AG08395 (cell line): ENCODE results near the gene PLD1.

Experiments used
- DNase-seq: peaks from one replicate; pipeline ENCODE4 v3.0.0; 2012; ENCODE audit warnings: mixed read lengths, low spot score

Gene PLD1

DNA sequence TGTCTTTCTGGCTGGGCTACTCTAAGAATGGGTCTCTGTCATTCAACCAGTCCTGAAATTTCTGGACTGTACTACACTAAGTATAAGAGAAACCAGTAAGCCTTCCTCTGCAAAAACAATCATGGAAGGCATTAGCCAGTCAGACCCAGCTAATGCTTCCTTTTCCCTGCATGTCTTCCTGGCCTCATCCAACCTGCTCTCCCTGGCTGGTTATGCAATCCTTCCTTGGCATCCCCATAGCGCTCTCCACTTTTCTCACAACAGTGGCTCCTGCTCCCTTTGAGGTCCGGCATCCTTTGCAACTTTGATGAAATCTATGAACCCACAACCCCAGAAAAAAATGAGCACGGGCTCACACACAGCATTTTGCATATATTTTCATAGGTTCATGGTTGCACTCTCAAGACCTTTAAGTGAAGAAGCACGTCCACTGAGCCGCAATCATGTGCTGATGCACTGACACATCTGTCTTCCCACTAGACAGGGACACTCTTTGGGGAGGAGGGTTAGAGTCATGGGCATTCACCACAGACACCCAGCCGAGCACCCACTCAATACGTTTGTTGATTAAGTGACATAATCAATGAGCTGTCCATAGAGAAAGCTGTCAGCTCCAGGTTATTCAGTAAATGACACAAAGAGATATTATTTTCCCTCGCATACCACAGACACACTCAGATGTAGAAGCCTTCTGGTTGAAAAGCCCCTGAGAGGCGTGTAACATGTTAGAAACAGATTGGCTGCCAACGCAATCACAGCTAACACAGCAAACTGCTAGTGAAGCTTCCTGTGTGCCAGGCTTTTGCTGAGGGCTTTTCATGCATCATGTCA, 66.7 kb downstream of the PLD1 start:
- no peak for DNase-seq

DNA sequence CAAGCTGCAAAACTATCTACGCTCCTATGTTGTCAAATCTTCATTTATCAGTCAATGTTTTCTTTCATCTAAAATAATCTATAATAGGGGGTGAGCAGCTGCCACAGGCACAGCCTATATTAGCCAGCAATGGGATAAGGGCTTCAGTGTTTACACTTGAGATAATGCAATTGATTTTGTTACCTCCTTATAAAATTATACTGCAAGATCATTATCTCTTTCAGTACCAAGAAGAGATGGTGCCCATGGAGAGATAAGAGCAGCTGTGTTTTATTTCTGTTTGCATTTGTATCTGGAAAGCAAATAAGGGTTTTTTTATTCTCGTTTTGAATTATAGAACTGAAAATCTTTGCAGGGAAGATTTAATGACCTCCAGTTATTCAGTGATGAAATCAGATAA, 68.9 kb downstream of the PLD1 start:
- DNase-seq, result no peak

DNA sequence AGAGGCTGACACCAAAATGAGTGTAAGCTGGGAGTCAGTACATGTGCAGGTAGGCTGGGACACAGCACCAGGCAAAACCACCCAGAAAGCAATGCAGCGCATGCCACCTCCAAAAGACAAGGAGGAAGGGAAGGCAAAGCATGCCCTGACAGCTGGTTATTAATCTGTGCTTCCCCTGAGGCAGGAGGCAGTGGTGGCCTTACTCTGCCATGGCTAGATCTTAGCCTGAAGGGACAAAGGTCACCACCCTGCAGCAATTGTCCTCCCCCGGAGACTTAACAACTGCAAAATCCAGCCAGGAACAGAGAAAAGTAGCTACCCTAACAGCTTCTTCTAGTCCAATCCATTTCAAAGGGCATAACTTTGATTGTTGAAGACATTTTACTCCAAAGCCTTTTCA, 73.7 kb downstream of the PLD1 start:
- no peak for DNase-seq

DNA sequence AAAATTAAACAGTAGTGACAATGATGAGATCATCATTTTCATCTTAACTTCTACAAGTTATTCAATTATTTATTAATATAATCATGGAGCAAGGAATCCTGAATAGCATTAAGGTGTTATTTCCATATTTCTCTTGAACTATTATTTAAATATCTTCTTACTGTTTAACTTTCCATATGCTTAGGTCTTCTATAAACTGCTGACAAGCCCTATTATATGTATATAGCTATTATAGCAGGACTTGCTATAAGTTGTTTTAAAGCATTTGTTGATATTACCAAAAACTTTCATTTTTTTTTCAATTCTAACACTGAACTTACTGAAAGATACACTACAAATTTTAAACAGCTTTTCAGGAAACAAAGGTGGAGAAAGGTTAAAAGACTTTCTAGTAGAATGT, 76.7 kb downstream of the PLD1 start:
- no peak for DNase-seq

DNA sequence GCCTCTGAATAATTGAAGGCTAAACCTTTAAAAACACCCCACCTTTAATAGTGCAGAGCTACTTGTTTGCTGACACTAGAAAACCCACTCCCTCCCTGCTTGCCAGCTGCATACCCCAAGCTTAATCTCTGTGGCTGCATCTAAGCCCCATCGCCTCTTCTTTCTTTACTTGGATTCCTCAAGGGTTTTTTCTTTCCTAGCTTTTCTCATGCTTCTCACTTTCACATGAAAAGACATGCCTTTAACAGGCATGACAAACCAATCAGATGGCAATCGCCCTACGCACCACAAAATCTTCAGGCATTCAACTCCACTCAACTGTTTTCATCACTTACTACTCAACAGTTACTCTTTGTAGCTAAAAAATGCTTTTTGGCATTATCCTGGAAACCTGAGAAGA, 77.5 kb downstream of the PLD1 start:
- DNase-seq, result no peak

DNA sequence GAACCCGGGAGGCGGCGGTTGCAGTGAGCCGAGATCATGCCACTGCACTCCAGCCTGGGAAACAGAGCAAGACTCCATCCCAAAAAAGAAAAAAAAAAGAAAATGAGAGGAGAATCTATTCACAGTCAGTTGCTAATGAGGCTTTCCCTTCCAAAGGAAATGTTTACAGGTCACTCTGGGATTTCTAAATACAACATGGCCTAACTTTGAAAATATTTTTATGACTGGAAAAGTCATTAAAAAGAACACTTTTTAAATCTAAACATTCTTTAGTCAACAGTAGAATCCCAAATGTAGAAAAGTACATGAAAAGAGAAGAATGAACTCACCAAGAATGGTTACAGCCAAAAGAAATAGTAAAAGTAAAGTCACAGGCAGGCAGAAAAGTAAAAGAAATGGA, 78.6 kb downstream of the PLD1 start:
- no peak for DNase-seq

DNA sequence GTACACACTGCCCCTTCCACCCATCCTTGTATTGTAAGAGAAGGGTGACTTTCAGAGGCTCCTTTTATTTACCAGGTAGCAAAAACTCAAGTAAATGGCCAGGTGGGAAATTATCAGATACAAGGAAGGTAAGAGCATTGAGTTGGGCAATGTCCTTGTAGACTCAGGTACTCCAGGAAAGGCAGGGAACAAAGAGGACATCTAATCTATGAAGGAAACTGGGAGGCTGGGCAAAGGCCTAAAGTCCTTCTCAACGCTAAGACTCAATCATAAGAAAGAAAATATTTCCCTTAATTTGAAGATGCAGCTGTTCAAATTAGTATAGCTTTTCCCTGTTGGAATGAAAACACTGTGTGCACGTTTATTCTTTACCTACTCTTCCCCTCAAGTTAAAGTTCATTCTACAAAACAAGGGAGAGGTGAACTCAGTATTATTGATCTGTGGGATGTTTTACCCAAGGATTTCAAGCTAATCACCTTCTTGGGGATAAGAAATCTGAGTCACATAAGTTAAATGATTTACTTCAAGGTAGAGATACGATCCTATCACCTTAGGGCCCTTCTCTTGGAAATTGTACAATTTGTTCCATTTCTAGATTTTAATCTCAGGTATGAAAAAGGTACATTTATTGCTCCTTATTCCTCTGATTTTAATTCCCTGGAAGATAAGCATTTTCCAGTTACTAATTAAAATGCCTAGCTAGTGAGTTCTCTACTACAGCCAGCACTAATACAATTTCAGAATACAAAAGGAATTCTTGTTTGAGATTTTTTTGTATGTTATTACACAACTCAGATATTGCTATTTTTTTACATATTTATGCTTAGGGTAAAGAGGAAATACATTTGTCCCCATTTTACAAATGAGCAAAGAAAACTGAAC, 80.6 kb downstream of the PLD1 start:
- DNase-seq, result no peak

DNA sequence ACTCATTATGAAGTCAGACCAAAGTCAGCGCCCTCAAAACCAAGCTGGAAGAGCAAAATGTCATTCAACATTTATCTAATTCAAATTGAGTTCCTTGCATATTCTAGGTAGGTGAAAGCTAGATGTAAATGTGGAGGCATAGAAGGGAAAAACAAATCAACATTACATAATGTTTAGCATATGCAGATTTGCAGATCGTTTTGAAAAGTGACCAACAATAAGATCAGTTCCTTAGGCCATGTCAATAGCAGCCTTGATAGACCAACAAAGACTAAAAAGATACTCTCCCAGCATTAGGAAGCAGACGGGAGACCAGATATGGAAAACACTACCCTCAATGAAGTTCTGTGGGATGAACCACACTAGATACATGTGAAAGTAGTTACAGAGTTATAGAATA, 83.0 kb downstream of the PLD1 start:
- DNase-seq, result no peak

DNA sequence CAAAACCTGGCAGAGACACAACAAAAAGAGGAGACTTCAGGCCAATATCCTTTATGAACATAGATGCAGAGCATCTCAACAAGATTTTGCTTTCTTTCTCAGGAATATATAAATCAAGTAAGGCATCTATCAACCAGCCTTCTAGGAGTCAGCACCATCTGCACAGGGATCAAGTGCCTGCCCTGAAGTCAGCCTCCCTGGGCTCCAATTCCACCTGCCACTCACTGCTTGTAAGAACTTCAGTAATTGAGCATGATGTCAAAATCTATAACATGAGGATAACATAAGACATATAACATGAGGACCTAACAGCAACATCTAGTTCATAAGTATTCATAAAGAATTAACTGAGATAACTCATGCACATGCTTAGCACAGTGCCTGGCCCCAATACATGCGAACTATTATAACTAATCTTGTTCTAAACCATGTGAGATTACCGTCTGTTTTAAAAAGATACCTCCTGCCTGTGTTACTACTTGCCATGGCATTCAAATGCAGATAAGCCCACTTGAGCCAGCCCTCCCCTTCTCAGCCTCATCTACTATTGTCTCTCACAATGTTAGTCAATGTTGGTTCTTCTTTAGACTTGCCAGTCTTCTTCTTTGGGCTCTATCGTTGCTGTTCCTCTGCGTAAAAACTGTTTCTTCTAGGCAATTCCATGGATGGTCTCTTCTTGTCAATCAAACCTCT, 91.6 kb downstream of the PLD1 start:
- DNase-seq, result no peak

DNA sequence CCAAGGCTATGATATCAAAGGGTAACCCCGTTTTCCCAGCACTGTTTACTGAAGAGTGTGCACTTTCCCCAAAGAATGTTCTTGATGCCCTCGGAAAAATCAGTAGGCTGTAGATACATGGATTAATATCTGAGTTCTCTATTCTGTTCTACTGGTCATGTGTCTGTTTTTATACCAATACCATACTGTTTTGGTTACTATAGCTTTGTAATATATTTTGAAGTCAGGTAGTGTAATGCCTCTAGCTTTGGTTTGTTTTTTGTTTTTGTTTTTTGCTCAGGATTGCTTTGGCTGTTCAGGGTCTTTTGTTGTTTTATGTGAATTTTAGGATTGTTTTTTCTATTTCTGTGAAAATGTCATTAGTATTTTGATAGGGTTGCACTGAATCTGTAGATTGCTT, 95.1 kb downstream of the PLD1 start:
- DNase-seq, result no peak

DNA sequence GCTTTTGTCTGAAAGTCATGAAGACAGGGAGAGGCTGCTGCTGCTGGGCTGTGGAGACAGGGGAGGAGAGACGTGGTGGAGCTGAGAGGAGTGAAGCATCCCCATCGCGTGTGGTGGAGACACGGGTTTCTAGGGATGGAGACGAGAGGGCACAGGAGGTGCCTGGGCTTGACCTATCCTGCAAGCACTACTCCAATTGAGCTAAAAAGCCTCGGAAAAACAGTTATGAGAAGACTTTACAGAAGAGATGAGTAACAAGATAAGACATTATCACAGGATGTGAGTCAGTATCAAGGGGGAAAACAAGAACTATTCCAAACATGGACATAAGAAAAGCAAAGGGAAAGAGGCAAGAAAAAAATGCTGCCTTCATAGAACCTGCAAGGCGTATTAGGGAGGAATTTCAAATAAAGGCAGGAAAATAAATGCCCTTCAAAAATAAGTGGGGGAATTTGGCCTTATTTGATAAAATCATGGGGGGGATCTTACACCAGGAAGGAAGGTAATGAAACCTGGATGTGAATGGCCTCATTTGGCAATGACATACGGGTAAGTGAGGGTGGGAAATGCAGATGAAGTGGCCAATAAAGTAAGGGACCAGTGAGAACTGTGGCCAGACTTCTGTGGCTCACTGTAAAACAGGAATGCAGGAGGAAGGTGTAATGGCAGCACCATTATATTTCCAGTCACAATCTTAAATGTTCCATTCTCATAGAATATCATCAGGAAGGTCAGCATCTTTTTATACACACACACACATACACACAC, 97.9 kb downstream of the PLD1 start:
- DNase-seq, result no peak

DNA sequence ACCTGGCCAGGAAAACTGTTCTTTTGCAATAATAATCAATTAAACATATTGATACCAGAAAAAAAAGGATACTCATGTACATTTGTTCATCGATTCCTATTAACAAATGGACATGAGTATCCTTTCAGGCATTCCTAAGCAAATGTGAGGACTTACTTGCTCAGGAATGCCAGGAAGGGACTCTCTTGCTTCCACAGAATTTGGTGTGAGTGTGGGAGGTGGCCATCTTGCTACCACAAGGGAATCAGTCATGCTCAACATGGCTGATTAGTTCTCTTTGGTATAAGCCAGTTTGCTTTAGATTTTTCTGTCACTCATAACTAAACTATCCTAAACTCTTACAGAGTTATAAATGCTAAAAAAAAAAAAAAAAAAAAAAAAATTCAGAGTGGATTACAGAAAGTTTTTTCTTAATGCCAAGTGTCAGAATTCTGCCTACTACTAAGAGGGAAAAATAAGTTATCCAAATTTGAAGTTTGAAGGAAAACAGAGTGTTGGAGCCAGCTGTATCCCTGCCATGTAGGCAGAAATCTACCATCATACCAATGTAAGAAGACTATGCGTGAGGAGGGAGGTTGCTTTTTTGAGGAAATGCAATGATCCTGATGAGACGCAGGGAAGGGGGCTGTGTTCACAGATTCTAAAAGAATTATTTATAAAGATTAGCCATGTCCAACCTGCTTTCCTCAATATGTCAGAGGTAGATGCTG, 98.7 kb downstream of the PLD1 start:
- DNase-seq, result no peak

DNA sequence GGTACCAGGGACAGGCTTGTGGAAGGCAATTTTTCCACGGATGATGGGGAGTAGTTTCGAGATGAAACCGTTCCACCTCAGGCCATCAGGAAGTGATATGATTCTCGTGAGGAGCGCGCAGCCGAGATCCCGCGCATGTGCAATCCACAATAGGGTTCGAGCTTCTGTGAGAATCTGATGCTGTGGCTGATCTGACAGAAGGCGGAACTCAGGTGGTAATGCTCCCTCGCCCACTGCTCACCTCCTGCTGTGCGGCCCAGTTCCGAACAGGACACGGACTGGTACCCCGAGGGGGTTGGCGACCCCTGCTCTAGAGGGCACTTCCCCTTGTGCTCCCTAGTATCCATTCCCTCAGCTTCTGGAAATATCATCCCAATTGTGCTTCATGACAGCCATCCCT, 99.9 kb downstream of the PLD1 start:
- DNase-seq, result no peak

DNA sequence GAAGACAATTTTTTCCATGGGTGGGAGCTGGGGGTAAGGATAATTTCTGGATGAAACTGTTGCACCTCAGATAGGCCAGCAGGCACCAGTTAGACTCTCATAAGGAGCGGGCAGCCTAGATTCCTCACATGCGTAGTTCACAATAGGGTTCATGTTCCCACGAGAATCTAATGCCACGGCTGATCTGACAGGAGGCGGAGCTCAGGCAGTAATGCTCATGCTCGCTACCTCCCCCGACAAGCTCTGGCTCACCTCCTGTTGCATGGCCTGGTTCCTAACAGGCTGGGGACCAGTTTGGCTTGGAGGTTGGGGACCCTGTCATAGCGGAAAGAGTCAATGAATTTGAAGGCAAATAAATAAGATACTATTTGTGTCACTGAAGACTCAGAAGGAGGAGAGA, 105.5 kb downstream of the PLD1 start:
- no peak for DNase-seq

DNA sequence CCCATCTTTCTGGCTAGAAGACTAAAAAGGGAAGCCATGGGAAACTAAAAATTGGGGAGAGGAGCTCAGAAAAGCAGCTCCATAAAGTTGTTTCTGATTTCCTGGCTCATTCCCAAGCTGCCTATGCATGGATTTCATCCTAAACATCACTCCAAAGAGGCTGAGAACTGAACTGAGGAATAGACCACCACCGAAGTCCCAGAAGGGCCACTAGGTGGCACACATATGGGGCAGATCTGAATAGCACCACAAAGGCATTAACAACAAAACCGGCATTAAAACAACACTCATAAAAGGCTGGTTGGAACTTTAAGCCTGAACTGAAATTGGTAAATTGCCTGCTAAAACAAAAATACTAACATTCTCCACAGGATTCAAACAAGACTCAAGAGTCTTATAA, 106.3 kb downstream of the PLD1 start:
- peak; percentile 46 for DNase-seq

DNA sequence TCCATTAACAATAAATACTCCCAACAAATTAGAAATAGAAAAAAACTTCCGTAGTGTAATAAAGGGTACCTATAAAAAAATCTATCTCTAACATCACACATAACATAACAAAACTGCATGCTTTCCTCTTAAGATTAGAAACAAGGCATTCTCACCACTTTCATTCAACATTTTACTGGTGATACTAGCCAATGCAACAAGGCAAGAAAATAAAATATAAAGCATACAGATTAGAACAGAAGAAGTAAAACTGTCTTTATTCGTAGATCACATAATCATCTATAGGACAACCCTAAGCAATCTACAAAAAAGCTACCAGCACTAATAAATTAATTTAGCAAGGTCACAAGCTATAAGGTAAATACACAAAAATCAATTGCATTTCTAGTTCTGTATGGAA, 107.1 kb downstream of the PLD1 start:
- DNase-seq, result no peak

DNA sequence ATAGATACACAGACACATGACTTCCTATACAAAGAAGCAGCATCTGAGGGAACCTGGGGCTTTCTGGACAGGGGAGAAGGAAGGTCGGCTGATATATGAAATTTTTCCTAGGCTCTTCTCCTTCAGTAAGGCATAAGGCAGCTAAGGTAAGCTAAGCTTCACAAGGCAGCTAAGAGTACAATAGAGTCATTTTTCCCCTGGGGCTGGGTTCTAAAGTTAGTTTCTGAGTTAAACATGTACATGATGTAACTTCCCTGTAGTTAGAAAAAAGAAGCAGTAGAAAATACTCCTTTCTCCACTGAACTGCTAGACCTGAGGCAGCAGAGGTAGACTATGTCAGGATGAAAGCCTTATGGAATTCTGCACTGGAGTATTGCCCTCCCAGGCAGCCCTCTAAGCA, 109.6 kb downstream of the PLD1 start:
- DNase-seq, result no peak

DNA sequence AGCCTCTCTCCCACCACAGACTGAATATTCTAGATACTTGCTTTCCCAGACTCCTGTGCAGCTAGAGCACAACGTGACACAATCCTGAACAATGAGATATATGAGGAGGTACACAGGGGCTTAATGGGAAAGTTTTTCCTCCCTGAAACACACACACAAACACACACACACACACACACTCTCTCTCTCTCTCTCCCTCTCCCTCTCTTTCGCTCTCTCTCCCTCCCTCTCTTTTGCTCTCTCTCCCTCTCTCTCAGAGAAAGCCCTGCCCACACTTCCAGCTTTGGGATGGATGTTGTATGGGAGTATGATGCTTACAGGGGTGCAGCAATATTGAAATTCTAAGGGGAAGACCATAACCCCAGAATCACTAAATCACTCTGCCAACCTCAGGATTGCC, 110.1 kb downstream of the PLD1 start:
- DNase-seq, result no peak

DNA sequence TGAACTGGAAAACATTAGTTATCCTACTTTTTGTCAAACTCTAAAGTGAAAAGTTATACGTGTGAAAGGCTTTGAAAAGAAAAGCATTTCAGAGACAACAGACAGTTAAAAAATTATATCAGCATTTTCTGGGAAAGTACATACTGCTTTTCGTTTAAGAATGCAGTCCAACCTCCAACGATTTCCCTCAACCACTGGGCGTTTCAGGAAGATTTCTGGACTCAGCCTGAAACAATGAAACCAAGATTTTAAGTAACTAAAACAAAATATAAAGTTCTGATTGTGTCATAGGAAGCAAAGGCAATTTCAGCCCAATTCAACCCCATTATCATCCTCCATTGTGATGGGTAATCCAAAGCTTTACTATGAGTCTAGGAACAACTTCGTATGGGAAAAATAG, 110.7 kb downstream of the PLD1 start:
- DNase-seq, result no peak

DNA sequence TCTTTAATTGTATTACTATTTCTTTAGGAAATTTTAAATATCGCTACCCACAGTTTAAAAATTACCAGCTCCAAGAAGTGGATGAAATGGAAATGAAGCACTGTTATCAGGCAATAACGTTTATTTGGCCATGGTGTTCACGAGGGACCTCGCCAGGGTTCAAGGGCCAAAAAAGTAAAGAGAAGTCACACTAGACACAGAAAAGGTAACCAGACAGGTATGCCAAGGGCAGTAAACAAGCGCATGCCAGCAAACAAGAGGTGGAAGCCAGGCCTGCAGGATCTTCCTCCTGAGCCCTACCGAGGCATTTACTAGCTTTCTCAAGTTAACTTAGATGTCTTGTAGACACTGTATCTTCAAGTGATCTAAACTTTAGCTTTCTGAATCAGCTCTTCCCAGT, 113.5 kb downstream of the PLD1 start:
- no peak for DNase-seq

DNA sequence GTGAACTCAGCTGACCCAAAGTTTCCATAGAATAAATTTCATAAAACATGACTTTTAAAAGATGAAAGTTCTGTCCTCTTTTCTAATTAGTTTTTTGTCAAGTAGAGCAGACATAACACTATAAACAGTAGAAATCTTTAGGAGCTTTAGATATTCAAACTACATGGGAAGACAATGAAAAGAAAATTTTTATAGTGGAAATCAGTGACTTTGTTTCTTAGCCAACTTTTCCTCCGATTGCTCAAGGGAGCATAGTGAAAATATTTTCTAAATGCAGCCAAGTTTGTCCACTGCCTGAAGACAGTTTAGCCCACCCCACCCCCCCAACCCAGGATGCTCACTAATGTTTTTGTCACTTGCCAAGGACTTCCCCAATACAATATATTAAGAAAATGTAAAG, 114.9 kb downstream of the PLD1 start:
- DNase-seq, result peak; percentile 13
